Thyroid gland (tissue), 4 donors: ENCODE data around the gene LCN6. TPM values are rescaled to one million over a fixed set of nuclear protein-coding genes. Genes with fewer than 3 reads are reported as not detected.

Experiments
- DNase-seq, 2 donors: peaks; one replicate each; pipeline ENCODE4 v3.0.0-alpha.2; 2019
- H3K27ac ChIP-seq, 3 donors: fragments of 200-600 bp; sonication (generic); 1 replicate in 2 of 3; 2 replicates in 1 of 3; pipeline ENCODE4 v1.5.1; 2016 to 2019; ENCODE audit warnings: mild to moderate bottlenecking in 1 of 3, moderate library complexity in 1 of 3
- H3K27me3 ChIP-seq: fragments of 200-600 bp; sonication (generic); one replicate; pipeline ENCODE4 v1.5.1; 2019
- H3K36me3 ChIP-seq, 2 donors: fragments of 200-600 bp; sonication (generic); one replicate each; pipeline ENCODE4 v1.5.1; 2016 to 2019
- H3K4me1 ChIP-seq, 2 donors: fragments of 200-600 bp; sonication (generic); one replicate each; pipeline ENCODE4 v1.5.1; 2017 to 2019
- H3K4me3 ChIP-seq, 3 donors: fragments of 200-600 bp; sonication (generic); replicated peaks in 1 of 3; 1 replicate in 2 of 3; 2 replicates in 1 of 3; pipeline ENCODE4 v1.5.1; 2016; ENCODE audit warnings: mild to moderate bottlenecking in 1 of 3
- H3K9me3 ChIP-seq: fragments of 200-600 bp; sonication (generic); one replicate; pipeline ENCODE4 v1.5.1; 2017
- POLR2A ChIP-seq, 2 donors: fragments of 450-650 bp; IDR thresholded peaks; one replicate each; pipeline ENCODE4 v1.6.1; 2017; ENCODE audit warnings: antibody characterized with exemption in 2 of 2, mild to moderate bottlenecking in 2 of 2, moderate library complexity in 1 of 2
- WGBS, 2 donors: methylation state at CpG; one replicate each; pipeline ENCODE4 v1.1.5; 2017; 5-methylcytosine and 5-hydroxymethylcytosine counted together
- intact Hi-C: fragments of 100-400 bp; cut with DNase I; formaldehyde crosslinking; loops from one replicate; pipeline ENCODE4 v1.15.1; 2023
- total RNA-seq, 4 donors: library from RNA; depleted of rRNA; stranded (reverse); fragments of >200 nt; gene quantifications; one replicate each; pipeline ENCODE4 v1.2.3, GENCODE V29; 2016
- TF ChIP-seq, protein P1 (sequence below), 6 experiments: fragments of 200-600 bp in 3 of 6; fragments of 450-650 bp in 3 of 6; sonication (generic) in 3 of 6; IDR thresholded peaks; one replicate each; pipeline ENCODE4 v1.5.1; 2016 to 2019; ENCODE audit warnings: antibody characterized with exemption in 6 of 6, mild to moderate bottlenecking in 2 of 6, inconsistent platforms in 1 of 6, moderate library complexity in 1 of 6

The LCN6 gene
- total RNA-seq, 4 donors from 2014 or later, result 1.4 to 10.0 (median 4.5) TPM

DNA sequence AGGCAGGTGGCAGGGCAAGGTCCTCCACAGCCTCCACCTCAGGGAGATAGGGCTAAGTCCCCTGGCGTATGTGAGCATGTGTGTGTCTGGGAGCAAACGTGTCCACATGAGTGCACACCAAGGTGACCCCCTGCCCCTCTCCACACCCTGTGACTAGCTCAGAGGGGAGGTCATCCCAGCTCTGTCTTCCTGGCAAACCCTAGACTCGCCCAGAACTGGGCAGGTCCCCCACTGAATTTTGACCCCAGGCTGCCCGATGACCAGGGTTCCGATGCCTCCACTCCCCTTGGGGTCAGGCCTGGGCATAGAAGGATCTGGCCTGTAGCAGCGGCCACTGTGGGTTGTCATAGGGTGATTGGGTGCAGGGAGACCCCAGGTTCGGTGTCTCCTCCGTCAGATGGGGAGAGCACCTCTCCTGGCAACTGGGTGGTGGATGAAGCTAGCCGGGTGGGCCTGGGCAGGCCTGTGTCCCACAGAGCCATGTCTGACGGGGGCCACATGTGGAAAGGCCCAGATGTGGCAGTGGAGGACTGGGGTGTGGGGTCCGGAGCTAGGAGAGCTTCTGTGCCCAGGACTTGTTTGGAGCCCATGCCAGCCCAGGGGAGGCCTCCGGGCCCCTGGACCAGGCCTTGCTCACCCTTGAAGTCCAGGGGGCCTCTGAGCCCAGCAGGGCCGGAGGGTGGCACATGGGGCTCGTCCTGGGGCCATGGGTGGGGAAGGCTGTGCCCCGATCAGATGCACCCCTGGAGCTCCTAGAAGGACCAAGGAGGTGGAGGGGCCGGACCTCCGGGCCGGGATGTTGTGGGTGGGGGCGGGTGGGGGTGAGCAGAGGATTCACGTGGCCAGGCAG, 29.8 kb downstream of the LCN6 start:
- TF ChIP-seq POLR2A (IDR thresholded peaks at IDR 0.05), result no peak
- TF ChIP-seq, protein P1, sequence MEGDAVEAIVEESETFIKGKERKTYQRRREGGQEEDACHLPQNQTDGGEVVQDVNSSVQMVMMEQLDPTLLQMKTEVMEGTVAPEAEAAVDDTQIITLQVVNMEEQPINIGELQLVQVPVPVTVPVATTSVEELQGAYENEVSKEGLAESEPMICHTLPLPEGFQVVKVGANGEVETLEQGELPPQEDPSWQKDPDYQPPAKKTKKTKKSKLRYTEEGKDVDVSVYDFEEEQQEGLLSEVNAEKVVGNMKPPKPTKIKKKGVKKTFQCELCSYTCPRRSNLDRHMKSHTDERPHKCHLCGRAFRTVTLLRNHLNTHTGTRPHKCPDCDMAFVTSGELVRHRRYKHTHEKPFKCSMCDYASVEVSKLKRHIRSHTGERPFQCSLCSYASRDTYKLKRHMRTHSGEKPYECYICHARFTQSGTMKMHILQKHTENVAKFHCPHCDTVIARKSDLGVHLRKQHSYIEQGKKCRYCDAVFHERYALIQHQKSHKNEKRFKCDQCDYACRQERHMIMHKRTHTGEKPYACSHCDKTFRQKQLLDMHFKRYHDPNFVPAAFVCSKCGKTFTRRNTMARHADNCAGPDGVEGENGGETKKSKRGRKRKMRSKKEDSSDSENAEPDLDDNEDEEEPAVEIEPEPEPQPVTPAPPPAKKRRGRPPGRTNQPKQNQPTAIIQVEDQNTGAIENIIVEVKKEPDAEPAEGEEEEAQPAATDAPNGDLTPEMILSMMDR (IDR thresholded peaks at IDR 0.05), result no peak
- H3K4me3 ChIP-seq, result no peak overlapping the region
- no peaks in the 10 kb centered on the region for H3K9me3 ChIP-seq
- H3K4me1 ChIP-seq, result peaks cover 1 to 44% of the 10 kb centered on the region in 2 donors
- no peaks in the 10 kb centered on the region for H3K27me3 ChIP-seq
- intact Hi-C loops, result no loop called here
- H3K27ac ChIP-seq, result no peak overlapping the region
- peaks cover 14 to 25% of the 10 kb centered on the region in 2 donors for H3K36me3 ChIP-seq
- 89 to 91% methylated on average over 14 of the region's 20 CpGs for WGBS, 2 donors
- no peak for DNase-seq

DNA sequence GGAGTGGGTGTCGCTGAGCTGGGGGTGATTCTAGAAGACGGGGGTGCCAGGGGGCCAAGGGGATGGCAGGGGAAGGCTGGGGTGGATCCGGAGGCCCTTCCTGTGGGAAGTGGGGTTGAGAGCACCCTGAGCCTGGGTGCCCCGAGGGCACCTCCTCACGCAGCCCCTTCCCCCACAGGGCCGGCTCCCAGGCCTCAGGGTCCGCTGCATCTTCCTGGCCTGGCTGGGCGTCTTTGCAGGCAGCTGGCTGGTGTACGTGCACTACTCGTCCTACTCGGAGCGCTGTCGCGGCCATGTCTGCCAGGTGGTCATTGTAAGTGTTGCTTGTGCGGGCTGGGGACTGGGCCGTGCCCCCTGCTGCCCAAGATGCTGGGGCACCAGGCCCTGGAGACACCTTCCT, 30.9 kb downstream of the LCN6 start:
- H3K27me3 ChIP-seq, result no peaks in the 10 kb centered on the region
- H3K4me3 ChIP-seq, result no peak overlapping the region
- intact Hi-C loops, result no loop called here
- H3K36me3 ChIP-seq, result peaks cover 2 to 14% of the 10 kb centered on the region in 2 donors
- H3K4me1 ChIP-seq, result peaks cover 8 to 53% of the 10 kb centered on the region in 2 donors
- 86 to 89% methylated on average over 2 to 9 of the region's 16 CpGs for WGBS, 2 donors
- no peak overlapping the region for H3K27ac ChIP-seq
- DNase-seq, result no peak
- no peaks in the 10 kb centered on the region for H3K9me3 ChIP-seq
- no peak for TF ChIP-seq POLR2A (IDR thresholded peaks at IDR 0.05)
- TF ChIP-seq, protein P1 (IDR thresholded peaks at IDR 0.05), result no peak

DNA sequence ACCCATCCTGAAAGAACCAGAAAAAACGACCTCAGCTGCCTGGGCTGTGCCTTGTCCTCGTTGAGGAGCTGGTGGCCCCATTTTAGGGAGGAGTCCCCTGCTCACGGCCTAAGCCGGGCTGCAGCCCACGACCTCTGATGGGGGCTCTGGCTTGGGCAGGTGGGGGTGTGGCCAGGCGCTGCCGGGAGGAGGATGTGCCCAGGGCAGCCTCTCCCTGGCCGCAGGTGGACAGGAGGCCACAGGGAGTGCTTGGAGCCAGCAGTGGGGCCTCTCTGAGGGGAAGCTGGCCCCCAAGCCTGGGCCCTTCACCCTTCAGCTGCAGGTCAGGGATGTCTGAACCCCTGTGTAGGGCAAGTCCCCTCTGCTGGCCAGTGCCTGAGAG, 33.4 kb downstream of the LCN6 start:
- 61 to 69% methylated on average over 7 to 8 of the region's 8 CpGs for WGBS, 2 donors
- DNase-seq, result no peak

DNA sequence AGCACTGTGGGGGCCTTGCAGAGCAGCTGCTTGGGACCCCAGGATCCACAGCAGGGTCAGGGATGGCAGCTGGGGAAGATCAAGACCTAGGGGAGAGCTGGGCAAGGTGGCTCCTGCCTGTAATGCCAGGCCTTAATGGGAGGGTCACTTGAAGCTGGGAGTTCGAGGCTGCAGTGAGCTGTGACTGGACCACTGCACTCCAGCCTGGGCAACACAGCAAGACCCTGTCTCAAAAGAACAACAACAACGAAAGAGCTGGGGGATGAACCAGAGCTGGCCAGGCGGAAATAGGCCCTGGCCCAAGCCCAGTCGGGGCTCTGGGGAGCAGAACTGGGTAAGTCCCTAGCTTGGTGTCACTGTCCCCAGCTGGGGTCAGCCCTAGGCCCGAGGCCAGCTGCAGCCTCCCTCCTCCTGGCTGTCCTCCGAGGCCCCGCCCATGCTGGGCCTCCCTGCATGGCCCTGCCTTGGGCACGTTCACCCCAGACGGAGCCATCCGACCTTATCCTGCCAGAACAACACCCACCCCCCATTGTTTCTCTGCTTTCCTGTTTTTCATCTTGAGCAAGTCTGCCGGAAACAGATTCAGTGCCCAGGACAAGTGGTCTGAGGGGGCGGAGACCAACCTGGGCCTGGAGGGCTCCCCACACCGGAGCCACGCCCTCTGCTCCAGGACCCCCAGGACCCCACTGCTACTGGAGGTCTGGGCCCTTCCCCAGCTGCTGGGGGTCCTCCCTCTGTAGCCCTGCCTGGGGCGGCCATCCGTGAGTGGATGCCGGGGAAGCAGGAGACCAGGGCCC, 34.0 kb downstream of the LCN6 start:
- Histone ChIP-seq H3K27ac (peak overlapping the region in 2 of 3 donors; percentile 53 to 58), H3K36me3 (no peaks in the 10 kb centered on the region), H3K27me3 (no peaks in the 10 kb centered on the region), H3K4me3 (no peak overlapping the region), H3K9me3 (no peaks in the 10 kb centered on the region), H3K4me1 (peaks cover 12 to 38% of the 10 kb centered on the region in 2 donors)
- DNase-seq, result no peak
- intact Hi-C loops, result no loop called here
- TF ChIP-seq, protein P1 (IDR thresholded peaks at IDR 0.05), result no peak
- TF ChIP-seq POLR2A (IDR thresholded peaks at IDR 0.05), result no peak
- 60 to 74% methylated on average over 17 of the region's 17 CpGs for WGBS, 2 donors

More for the DNA sequence above, 33.4 kb downstream of the LCN6 start:
- Histone ChIP-seq H3K4me1 (peaks cover 12 to 42% of the 10 kb centered on the region in 2 donors), H3K4me3 (no peak overlapping the region), H3K27me3 (no peaks in the 10 kb centered on the region), H3K36me3 (no peaks in the 10 kb centered on the region), H3K27ac (peak overlapping the region in 2 of 3 donors; percentile 25 to 58), H3K9me3 (no peaks in the 10 kb centered on the region)
- intact Hi-C loops, result no loop called here
- no peak for TF ChIP-seq POLR2A (IDR thresholded peaks at IDR 0.05)
- TF ChIP-seq, protein P1 (IDR thresholded peaks at IDR 0.05), result no peak
